ENCODE data around the gene ATXN2. TPM values are rescaled to one million over a fixed set of nuclear protein-coding genes. Genes with fewer than 3 reads are reported as not detected.

Gene ATXN2
- total and polyA plus RNA-seq, 9 of the 15 experiments (the other 6 are each of a cell fraction or from before 2014, with no cell fraction given): 16.8 to 67.8 (median 29.3) TPM

DNA sequence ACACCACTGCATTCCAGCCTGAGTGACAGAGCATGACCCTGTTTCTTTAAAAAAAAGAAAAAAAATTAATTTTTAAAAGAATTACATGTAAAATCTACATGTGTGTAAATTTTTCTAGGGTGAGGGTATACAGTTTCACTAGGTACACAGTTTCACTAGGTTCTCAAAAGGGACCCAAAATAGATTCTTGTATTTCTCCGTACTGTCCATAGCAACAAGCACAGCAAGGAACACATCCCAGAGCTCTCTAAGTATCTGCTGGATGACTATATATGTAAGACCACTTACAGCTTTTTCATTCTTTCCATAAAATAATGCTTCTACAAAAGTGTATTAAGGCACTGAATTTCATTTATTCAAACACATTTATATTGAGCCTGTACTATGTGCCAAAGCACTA is 55.1 kb downstream of the ATXN2 start (continued):
- TF ChIP-seq, protein P1, sequence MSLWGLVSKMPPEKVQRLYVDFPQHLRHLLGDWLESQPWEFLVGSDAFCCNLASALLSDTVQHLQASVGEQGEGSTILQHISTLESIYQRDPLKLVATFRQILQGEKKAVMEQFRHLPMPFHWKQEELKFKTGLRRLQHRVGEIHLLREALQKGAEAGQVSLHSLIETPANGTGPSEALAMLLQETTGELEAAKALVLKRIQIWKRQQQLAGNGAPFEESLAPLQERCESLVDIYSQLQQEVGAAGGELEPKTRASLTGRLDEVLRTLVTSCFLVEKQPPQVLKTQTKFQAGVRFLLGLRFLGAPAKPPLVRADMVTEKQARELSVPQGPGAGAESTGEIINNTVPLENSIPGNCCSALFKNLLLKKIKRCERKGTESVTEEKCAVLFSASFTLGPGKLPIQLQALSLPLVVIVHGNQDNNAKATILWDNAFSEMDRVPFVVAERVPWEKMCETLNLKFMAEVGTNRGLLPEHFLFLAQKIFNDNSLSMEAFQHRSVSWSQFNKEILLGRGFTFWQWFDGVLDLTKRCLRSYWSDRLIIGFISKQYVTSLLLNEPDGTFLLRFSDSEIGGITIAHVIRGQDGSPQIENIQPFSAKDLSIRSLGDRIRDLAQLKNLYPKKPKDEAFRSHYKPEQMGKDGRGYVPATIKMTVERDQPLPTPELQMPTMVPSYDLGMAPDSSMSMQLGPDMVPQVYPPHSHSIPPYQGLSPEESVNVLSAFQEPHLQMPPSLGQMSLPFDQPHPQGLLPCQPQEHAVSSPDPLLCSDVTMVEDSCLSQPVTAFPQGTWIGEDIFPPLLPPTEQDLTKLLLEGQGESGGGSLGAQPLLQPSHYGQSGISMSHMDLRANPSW (CRISPR knock-in tag; IDR thresholded peaks at IDR 0.05): no peak
- TF ChIP-seq MYC (IDR thresholded peaks at IDR 0.05; ENCODE audit: low read depth, low read length) (no peak), MYC (CRISPR knock-in tag; IDR thresholded peaks at IDR 0.05; ENCODE audit: borderline replicate concordance, low read depth) (no peak), C11orf30 (IDR thresholded peaks at IDR 0.05; ENCODE audit: low read depth) (no peak), POLR2A (conservative IDR thresholded peaks at IDR 0.05) (no peak), SREBF1 (IDR thresholded peaks at IDR 0.05; ENCODE audit: borderline replicate concordance, low read depth, low read length) (no peak), CREM (IDR thresholded peaks at IDR 0.05; ENCODE audit: low read depth) (no peak)
- TF ChIP-seq, protein P2, sequence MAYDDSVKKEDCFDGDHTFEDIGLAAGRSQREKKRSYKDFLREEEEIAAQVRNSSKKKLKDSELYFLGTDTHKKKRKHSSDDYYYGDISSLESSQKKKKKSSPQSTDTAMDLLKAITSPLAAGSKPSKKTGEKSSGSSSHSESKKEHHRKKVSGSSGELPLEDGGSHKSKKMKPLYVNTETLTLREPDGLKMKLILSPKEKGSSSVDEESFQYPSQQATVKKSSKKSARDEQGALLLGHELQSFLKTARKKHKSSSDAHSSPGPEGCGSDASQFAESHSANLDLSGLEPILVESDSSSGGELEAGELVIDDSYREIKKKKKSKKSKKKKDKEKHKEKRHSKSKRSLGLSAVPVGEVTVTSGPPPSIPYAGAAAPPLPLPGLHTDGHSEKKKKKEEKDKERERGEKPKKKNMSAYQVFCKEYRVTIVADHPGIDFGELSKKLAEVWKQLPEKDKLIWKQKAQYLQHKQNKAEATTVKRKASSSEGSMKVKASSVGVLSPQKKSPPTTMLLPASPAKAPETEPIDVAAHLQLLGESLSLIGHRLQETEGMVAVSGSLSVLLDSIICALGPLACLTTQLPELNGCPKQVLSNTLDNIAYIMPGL (CRISPR knock-in tag; IDR thresholded peaks at IDR 0.05): no peak

All from K562 (cell line).